Measurements from ENCODE around the gene ZC2HC1B. TPM values are rescaled to one million over a fixed set of nuclear protein-coding genes. Genes with fewer than 3 reads are reported as not detected.

Gene ZC2HC1B
- total RNA-seq, 1 experiment from 2014 or later, result not detected

DNA sequence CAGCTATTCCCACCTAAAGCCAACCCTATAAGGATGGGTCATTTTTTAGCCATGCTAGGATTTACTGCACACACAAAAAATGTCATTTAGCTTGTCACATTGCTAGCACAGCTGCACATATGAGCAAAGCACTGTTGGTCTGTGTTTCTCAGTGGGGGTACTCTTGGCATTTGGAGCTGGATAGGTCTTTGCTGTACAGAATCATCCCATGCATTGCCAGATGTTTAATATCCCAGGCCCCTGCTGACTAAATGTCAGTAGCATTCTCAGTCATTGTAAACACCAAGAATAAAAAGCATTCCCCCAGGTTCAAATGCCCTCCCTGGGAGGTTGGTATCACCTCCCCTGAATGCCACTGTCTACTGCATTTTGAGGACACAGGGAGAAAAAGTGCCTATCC, 35.7 kb upstream of the ZC2HC1B start (continued):
- TF ChIP-seq ZNF274 (IDR thresholded peaks at IDR 0.05; ENCODE audit: low read depth, low read length) (no peak), POLR2AphosphoS5 (IDR thresholded peaks at IDR 0.05; ENCODE audit: low read depth, low read length) (no peak), POLR2A (IDR thresholded peaks at IDR 0.05; ENCODE audit: borderline replicate concordance, extremely low read depth, insufficient read depth, insufficient read length) (no peak), CEBPB (IDR thresholded peaks at IDR 0.05; ENCODE audit: low read depth) (no peak), EZH2phosphoT487 (IDR thresholded peaks at IDR 0.05; ENCODE audit: borderline replicate concordance) (no peak), CBX3 (IDR thresholded peaks at IDR 0.05; ENCODE audit: low read depth) (no peak), YY1 (IDR thresholded peaks at IDR 0.05; ENCODE audit: extremely low read depth, insufficient replicate concordance, low read depth, low read length) (no peak)

DNA sequence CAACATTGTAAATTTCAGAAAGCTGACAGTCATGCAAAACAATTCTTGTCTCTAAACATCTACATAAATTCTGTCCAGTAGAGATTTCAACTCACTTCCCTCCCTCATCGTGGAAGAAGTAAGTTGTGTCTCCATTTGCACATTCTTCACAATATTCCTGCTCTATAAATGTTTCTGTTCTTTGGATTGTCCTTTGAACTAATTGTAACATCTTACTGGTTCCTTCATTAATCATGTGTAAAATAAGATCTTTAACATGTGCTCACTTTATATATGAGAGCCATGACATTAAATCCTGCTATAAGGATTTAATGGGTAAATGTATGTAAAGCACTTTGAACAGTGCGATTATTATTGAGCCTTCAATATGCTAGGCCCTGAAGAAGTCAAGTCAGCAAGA, 28.1 kb upstream of the ZC2HC1B start:
- Histone ChIP-seq H3K9me2 (ENCODE audit: insufficient read depth) (no peaks in the 10 kb centered on the region), H3K27ac (ENCODE audit: low read depth, low read length) (no peak overlapping the region), H3K36me3 (ENCODE audit: control insufficient read depth in 1 of 2, insufficient read depth in 2 of 2, low read length in 2 of 2) (no peaks in the 10 kb centered on the region), H3K27me3 (ENCODE audit: insufficient read depth, low read length) (no peaks in the 10 kb centered on the region), H4K20me1 (ENCODE audit: insufficient read depth) (no peaks in the 10 kb centered on the region), H3K4me3 (replicated peaks in 1 of 2; ENCODE audit: low read depth in 1 of 2, low read length in 2 of 2) (no peak overlapping the region), H3K9ac (ENCODE audit: low read length) (no peak overlapping the region), H3K79me2 (ENCODE audit: insufficient read depth, low read length) (no peaks in the 10 kb centered on the region), H3K9me3 (ENCODE audit: control insufficient read depth in 1 of 2, insufficient read depth in 1 of 2, low read depth in 1 of 2, low read length in 2 of 2) (no peaks in the 10 kb centered on the region), H2AFZ (ENCODE audit: low read depth, low read length, poor library complexity, severe bottlenecking) (no peak overlapping the region), H3K4me1 (ENCODE audit: control insufficient read depth in 1 of 2, insufficient read depth in 2 of 2, low read length in 2 of 2) (no peaks in the 10 kb centered on the region), H3K4me2 (ENCODE audit: low read length) (no peak overlapping the region)
- RAD21 ChIA-PET (ENCODE audit: low non-redundant PET in 1 of 2, low total read pairs in 2 of 2, uncharacterized antibody in 2 of 2, unreplicated experiment in 2 of 2), result no interaction called here
- POLR2A ChIA-PET, result no interaction called here
- TF ChIP-seq POLR2A (IDR thresholded peaks at IDR 0.05; ENCODE audit: borderline replicate concordance, extremely low read depth, insufficient read depth, insufficient read length), result no peak
- CTCF ChIA-PET, result no interaction called here
- no peak for ATAC-seq
- DNase-seq (ENCODE audit: low read depth, low spot score), result no peak
- intact Hi-C loops (cut with micrococcal nuclease), result no loop called here
- no TSS peak for BruUV-seq (replicated peaks)

DNA sequence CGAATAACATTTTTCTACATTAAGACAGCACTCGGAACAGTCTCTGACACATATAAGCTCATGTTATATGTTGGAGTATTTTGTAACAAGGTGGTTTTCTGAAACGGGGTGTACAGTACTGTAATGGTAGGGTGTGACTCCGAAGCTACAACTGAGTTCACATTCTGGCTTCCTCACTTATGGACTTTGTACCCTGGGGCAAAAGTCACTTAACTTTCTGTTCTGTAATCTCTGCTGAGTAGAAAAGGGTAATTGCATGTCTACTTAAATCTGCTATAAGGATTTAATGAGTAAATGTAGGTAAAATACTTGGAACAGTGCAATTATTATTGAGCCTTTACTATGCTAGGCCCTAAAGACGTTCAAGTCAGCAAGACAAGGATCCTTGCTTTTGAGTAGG, 25.9 kb upstream of the ZC2HC1B start:
- ChIA-PET POLR2A (no interaction called here), CTCF (no interaction called here), RAD21 (ENCODE audit: low non-redundant PET in 1 of 2, low total read pairs in 2 of 2, uncharacterized antibody in 2 of 2, unreplicated experiment in 2 of 2) (no interaction called here)
- H3K9me2 ChIP-seq (ENCODE audit: insufficient read depth), result no peaks in the 10 kb centered on the region
- H3K4me2 ChIP-seq (ENCODE audit: low read length), result no peak overlapping the region
- no TSS peak for BruUV-seq (replicated peaks)
- H3K27me3 ChIP-seq (ENCODE audit: insufficient read depth, low read length), result no peaks in the 10 kb centered on the region
- no peaks in the 10 kb centered on the region for H4K20me1 ChIP-seq (ENCODE audit: insufficient read depth)
- intact Hi-C loops (cut with micrococcal nuclease), result no loop called here
- H3K27ac ChIP-seq (ENCODE audit: low read depth, low read length), result no peak overlapping the region
- H3K4me3 ChIP-seq (replicated peaks in 1 of 2; ENCODE audit: low read depth in 1 of 2, low read length in 2 of 2), result no peak overlapping the region
- no peak for ATAC-seq
- H3K9me3 ChIP-seq (ENCODE audit: control insufficient read depth in 1 of 2, insufficient read depth in 1 of 2, low read depth in 1 of 2, low read length in 2 of 2), result no peaks in the 10 kb centered on the region
- H2AFZ ChIP-seq (ENCODE audit: low read depth, low read length, poor library complexity, severe bottlenecking), result no peak overlapping the region
- no peak for DNase-seq (ENCODE audit: low read depth, low spot score)
- no peaks in the 10 kb centered on the region for H3K36me3 ChIP-seq (ENCODE audit: control insufficient read depth in 1 of 2, insufficient read depth in 2 of 2, low read length in 2 of 2)
- peaks cover 3% of the 10 kb centered on the region for H3K79me2 ChIP-seq (ENCODE audit: insufficient read depth, low read length)
- no peak overlapping the region for H3K9ac ChIP-seq (ENCODE audit: low read length)
- peaks cover 0 to 6% of the 10 kb centered on the region in 2 experiments; a peak in 2 of 4 replicates for H3K4me1 ChIP-seq (ENCODE audit: control insufficient read depth in 1 of 2, insufficient read depth in 2 of 2, low read length in 2 of 2)
- TF ChIP-seq EZH2 (IDR thresholded peaks at IDR 0.05), result no peak
- TF ChIP-seq ZFX (IDR thresholded peaks at IDR 0.05), result no peak
- no peak for TF ChIP-seq ZNF274 (IDR thresholded peaks at IDR 0.05; ENCODE audit: low read depth, low read length)
- TF ChIP-seq POLR2A (IDR thresholded peaks at IDR 0.05; ENCODE audit: borderline replicate concordance, extremely low read depth, insufficient read depth, insufficient read length), result no peak
- no peak for TF ChIP-seq YY1 (IDR thresholded peaks at IDR 0.05; ENCODE audit: extremely low read depth, insufficient replicate concordance, low read depth, low read length)
- TF ChIP-seq CBX3 (IDR thresholded peaks at IDR 0.05; ENCODE audit: low read depth), result no peak
- no peak for TF ChIP-seq SIN3A (IDR thresholded peaks at IDR 0.05; ENCODE audit: low read depth)
- no peak for TF ChIP-seq JUND (IDR thresholded peaks at IDR 0.05)
- TF ChIP-seq, protein P1, sequence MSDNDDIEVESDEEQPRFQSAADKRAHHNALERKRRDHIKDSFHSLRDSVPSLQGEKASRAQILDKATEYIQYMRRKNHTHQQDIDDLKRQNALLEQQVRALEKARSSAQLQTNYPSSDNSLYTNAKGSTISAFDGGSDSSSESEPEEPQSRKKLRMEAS (IDR thresholded peaks at IDR 0.05), result no peak
- TF ChIP-seq, protein P2, sequence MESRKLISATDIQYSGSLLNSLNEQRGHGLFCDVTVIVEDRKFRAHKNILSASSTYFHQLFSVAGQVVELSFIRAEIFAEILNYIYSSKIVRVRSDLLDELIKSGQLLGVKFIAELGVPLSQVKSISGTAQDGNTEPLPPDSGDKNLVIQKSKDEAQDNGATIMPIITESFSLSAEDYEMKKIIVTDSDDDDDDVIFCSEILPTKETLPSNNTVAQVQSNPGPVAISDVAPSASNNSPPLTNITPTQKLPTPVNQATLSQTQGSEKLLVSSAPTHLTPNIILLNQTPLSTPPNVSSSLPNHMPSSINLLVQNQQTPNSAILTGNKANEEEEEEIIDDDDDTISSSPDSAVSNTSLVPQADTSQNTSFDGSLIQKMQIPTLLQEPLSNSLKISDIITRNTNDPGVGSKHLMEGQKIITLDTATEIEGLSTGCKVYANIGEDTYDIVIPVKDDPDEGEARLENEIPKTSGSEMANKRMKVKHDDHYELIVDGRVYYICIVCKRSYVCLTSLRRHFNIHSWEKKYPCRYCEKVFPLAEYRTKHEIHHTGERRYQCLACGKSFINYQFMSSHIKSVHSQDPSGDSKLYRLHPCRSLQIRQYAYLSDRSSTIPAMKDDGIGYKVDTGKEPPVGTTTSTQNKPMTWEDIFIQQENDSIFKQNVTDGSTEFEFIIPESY (IDR thresholded peaks at IDR 0.05; ENCODE audit: extremely low read depth, insufficient replicate concordance, low read length), result no peak
- TF ChIP-seq, protein P3, sequence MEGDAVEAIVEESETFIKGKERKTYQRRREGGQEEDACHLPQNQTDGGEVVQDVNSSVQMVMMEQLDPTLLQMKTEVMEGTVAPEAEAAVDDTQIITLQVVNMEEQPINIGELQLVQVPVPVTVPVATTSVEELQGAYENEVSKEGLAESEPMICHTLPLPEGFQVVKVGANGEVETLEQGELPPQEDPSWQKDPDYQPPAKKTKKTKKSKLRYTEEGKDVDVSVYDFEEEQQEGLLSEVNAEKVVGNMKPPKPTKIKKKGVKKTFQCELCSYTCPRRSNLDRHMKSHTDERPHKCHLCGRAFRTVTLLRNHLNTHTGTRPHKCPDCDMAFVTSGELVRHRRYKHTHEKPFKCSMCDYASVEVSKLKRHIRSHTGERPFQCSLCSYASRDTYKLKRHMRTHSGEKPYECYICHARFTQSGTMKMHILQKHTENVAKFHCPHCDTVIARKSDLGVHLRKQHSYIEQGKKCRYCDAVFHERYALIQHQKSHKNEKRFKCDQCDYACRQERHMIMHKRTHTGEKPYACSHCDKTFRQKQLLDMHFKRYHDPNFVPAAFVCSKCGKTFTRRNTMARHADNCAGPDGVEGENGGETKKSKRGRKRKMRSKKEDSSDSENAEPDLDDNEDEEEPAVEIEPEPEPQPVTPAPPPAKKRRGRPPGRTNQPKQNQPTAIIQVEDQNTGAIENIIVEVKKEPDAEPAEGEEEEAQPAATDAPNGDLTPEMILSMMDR (IDR thresholded peaks at IDR 0.05 in 2 of 3, conservative IDR thresholded peaks at IDR 0.05 in 1 of 3; ENCODE audit: borderline replicate concordance in 1 of 3, insufficient read depth in 1 of 3, low read depth in 2 of 3, low read length in 2 of 3), result no peak
- TF ChIP-seq EGR1 (IDR thresholded peaks at IDR 0.05; ENCODE audit: low read depth), result no peak
